Superior temporal gyrus (tissue), 1 donor: Measurements from ENCODE around the gene AIF1L.

Source experiments
- DNase-seq: peaks from one replicate; pipeline ENCODE4 v3.0.0-alpha.2; 2016; ENCODE audit errors: extremely low spot score

AIF1L gene

DNA sequence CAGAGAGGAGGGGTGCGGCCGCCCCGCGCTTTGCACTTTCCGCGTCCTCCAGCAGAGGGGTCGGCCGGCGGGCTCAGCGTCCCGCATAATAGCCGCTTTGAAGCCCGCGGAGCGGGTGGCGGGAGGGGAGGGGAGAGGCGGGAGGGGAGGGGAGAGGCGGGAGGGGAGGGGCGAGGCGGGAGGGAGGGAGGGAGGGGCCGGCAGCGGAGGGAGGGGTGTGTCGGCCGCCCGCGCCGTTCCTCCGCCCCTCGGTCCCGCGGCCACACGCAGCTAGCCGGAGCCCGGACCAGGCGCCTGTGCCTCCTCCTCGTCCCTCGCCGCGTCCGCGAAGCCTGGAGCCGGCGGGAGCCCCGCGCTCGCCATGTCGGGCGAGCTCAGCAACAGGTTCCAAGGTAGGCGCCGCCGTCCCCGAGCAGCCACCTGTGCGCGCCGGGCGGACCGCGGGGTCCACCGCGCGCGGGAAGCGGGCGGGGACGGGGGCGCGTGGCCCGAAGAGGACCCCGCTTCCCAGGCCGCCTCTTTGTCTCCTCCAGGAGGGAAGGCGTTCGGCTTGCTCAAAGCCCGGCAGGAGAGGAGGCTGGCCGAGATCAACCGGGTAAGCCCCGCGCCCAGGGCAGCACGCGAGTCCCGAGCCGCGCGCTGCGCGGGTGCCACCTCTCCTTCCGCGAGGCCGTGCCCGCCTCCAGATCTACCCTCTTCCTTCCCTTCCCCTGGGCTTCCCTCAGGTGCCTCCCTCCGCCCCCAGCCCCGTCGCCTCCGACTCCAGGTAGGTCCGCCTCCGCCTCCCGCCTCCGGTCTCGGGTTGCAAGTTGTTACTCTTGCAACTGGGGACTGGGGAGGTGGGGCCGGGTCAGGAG is at the start of gene AIF1L:
AIF1L (plus strand) TSS at position 263 of the 857 bp plus-strand sequence; CDS start at position 362, 99 bp downstream.
- DNase-seq, result peak; percentile 63

DNA sequence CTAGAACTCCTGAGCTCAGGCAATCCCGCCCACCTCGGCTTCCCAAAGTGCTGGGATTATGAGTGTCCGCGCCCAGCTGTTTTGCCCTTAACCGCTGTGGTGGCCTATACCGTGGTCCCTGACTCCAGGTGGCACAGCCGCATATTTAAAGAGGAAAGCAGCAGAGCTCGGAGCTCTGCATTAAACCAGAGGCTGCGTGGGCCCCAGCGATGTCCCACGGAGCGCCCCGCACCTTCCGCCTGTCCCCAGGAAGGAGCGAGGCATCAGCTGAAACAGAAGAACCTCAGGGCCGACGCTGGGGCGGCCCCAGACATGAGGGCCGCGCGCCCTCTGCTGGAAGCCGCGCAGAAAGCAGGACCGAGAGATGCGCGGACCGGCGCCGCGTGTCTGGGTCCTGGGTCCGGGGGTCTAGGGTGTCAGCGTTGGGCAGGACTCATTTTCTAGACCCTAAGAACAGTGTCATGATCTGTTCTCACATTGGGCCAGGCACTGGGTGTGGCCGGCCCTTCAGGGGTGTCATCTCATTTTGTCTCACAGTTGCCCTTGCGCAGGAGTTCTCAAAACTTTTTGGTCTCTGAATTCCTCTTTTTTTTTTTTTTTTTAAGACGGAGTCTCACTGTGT is 49.6 kb upstream of the AIF1L start:
- peak; percentile 80 for DNase-seq

DNA sequence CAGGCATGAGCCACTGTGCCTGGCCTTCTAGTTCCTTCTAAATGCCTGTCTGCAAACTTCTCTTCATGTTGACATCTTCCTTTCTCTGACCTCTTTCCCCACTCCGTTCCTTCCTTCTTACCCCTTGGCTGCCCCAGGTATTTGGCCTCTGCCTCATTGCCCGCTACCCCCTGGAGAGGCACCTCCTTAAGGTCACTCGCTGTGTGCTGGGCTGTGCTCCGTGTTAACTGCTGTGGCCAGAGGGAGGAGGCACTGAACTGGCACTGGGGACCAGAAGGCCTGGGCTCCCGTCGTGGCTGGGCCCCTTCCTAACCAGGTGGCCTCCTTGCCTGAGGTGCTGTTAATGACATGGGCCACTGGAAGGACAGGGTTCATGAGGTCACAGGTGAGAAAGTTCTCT is 48.0 kb upstream of the AIF1L start:
- DNase-seq, result no peak

DNA sequence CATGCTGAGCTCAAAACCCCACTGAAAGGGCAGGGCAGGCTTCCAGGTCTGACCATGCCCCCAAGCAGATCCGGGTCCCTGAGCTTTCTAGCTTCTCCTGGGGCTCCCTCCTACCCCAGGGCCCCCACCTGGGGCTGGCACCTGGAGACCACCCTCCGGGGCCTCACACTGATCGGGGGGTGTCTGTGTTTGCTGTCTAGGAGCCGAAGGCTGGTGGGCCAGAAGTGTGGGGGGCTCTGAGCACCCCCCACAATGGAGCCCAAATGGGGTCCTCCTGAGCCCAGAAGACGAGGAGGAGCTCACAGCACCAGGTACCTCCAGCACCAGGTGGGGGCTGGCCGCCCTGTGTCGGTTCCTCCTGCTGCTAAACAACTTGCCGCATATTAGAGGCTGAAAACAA is 47.5 kb upstream of the AIF1L start:
- DNase-seq, result no peak

DNA sequence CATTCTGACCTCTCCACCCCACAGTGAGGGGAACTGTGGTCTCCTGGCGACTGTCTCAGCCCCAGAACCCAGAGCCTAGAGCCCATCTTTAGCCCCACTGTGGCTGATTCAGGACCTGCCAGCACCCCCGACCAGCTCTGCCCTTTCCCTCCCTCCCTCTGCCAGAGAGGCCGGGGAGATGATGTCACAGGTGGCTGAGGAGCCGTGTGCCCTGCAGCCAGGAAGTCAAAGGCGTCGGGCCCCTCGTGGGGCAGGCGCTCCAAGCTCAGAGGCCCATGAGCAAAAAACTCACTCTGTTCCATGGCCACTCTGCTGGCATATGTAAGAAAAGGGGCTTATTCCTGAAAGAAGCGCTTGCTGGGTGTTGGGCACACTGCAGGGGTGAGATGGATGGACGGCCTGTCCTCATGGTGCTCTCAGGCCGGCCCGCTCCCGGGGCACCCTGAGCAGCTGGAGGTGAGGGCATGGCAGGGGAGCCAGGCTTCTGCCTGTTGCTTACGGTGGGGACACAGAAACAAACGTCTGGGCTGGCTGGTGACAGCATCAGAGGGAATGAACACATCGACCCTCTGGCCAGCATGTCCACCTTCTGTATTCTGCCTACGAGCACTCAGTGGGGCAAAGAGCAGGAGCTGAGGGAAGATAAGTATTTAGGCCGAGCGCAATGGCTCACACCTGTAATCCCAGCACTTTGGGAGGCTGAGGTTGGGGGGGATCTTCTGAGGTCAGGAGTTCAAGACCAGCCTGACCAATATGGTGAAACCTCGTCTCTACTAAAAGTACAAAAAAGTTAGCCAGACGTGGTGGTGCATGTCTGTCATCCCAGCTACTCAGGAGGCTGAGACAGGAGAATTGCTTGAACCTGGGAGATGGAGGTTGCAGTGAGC is 46.3 kb upstream of the AIF1L start:
- no peak for DNase-seq

DNA sequence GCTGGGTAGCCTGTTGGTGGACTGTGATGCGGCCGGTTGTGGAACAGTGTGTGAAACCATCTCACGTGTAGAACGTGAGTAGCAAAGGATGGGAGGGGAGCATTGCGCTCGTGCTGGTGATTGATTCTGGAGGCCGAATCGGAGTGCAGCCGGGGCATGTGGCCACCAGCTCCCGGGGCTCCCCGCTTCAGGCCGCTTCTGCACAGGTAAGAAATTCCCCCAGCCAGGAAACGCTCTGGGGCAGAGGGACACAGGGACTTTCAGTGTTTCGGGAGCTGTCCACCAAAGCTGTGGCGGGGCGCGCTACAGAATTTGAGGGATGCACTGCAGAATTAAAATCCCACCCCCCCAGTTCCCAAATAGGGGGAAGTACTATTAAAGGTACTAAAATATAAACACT is 45.5 kb upstream of the AIF1L start:
- no peak for DNase-seq

DNA sequence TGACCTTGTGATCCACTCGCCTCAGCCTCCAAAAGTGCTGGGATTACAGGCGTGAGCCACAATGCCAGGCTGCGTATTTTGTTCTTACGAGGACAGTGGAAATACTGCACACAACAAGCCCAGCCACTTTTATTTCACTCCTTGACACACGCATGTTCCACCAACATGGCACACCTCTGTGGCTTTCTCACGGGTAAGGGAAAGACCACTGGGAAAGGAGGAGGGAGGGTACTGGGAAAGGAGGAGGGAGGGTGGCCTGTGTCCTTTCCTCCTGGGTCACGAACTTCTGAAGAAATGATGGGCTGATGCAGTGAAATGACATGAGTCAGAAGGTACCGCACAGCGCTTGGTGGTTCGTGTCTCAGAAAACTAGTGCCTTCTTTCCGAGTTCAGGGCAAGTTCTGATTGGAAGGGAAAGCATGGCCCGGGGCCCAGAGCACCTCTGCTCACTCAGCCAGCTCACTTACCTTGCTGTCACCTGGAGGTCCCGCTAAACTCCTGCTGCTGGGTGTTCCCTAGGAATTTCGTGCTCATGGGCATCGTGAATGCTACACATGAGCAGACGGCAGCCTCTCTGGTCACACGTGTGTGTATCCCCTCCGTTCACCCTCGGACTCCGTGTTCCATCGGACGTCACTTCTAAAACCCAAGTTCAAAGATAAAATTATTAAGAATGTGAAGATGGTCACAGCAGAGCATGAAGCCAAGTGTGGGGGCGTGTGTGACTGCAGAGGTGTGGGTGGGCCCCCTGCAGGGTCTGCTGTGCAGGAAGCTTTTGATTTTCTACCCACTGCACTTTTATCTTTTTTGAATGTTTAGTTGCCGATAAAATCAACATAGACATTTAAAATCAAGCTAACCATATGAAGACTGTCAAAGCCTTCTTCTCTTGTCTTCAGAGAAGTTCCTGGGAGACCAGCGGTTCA is 44.5 kb upstream of the AIF1L start:
- no peak for DNase-seq

DNA sequence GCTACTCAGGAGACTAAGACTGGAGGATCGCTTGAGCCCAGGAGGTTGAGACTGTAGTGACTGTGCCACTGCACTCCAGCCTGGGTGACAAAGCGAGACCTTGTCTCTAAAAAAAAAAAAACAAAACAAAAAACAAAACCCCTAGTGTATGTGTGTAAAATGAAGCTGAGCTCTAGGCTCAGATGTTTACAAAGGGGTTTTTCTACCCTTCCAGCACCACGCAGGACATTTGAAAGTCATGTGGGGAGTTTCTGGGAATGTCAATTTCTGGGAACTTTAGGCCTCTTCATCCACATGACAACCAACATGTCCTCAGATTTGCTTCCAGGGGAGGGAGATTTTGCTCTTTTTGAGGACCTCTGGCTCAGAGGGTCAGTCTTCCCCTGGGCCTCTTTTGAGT is 42.4 kb upstream of the AIF1L start:
- DNase-seq, result peak; percentile 92

DNA sequence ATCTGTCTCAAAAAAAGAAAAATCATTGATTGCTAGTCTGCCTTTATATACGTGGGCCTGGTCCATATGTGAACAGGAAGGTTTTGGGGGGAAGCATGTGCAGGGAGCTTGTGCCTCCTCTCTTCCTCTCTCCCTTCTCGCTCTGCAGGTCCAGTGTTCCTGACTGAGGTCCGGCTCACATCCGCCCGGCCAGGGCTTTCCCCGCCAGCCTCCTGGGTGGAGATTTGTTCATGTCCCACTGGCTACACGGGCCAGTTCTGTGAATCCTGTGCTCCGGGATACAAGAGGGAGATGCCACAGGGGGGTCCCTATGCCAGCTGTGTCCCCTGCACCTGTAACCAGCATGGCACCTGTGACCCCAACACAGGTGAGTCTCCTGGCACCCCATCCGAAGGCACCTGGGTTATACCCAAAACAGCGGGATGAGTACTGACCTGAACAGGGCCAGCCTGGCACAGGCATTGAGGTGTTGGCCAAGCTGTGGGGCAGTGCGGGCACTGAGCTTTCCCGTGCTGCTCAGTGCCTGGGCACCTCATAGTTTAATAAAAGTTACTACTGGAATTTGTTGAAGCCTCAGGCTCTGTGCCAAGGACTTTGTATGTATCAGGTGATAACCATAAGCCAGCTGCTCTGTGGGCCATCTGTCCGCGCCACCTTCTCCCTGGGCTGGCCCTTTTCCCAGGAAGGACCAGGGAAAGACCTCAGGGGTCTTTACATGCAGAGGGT is 39.4 kb upstream of the AIF1L start:
- no peak for DNase-seq

DNA sequence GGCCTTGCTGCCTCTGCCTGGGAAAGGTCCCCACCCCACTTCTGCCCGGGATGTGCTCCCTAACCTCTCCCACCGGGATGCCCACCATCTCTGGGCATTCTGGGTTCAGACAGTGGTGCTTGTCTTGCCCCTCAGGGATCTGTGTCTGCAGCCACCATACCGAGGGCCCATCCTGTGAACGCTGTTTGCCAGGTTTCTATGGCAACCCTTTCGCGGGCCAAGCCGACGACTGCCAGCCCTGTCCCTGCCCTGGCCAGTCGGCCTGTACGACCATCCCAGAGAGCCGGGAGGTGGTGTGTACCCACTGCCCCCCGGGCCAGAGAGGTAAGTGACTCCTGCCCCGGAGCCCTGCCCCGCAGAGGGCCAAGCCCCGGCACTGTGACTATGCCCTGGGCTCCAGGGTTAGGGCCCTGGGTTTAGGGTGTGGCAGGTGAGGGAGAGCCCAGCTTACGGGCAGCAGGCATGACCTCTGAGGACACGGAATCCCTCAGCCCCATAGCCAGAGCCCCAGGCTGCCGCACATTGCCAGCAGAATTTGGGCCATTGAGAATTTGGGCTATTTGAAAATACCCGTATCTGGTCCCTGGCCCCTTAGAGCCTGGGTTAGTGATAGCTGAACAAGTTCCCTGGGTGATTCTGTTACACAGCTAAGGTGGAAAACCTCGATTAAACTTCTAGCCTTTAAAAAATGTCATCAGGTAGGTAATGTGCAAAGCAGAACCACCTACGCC is 35.3 kb upstream of the AIF1L start:
- DNase-seq, result no peak

DNA sequence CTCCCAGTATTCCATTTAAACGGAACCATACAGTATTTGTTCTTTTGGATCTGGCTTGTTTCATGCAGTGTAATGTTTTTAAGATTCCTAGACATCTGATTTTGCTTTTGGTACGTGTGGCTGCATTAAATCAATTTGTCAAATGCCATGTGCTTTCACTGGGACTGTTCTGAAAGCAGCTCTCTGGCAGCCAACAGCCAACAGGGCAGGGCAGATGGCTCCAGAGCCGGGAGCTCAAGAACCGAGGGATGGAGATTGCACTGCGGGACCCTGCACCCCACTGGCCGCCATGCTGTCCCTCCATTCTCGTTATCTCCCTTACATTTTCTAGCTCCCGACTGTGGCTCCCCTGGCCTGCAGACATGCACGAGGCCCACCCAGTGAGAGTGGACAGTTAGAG is 33.4 kb upstream of the AIF1L start:
- DNase-seq, result no peak

DNA sequence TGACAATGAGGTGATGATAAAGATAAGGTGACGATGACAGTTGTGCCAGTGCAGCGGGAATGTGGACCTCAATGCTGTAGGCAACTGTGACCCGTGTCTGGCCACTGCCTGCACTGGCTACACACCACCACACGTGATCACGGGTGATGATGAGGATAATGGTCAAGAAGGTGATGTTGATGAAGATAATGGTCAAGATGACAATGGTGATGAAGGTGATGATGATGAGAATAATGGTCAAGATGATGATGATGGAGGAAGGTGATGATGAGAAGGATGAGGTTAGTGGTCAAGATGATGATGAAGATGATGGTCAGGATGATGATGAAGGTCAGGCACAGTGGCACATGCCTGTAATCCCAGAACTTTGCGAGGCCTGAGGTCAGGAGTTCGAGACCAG is 30.7 kb upstream of the AIF1L start:
- DNase-seq, result no peak

DNA sequence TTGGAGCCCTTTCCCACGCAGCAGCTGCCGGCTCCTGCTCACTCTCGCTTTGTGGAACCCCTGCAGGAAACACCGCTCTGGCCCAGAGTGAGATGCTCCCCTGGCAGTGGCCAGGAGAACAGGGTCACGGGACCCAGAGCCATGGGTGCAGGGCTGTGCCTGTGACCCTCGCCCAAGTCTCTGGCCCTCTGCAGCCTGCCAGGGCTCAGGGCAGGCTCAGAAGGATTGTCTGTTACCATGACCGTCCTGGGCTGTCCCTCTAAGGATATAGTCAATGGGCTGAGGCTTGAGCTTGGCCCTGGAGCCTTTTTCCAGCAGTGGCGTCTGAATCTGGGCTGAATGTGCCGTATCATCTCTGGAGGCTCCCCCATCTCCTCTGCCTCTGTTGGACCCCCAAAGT is 28.7 kb upstream of the AIF1L start:
- DNase-seq, result no peak

DNA sequence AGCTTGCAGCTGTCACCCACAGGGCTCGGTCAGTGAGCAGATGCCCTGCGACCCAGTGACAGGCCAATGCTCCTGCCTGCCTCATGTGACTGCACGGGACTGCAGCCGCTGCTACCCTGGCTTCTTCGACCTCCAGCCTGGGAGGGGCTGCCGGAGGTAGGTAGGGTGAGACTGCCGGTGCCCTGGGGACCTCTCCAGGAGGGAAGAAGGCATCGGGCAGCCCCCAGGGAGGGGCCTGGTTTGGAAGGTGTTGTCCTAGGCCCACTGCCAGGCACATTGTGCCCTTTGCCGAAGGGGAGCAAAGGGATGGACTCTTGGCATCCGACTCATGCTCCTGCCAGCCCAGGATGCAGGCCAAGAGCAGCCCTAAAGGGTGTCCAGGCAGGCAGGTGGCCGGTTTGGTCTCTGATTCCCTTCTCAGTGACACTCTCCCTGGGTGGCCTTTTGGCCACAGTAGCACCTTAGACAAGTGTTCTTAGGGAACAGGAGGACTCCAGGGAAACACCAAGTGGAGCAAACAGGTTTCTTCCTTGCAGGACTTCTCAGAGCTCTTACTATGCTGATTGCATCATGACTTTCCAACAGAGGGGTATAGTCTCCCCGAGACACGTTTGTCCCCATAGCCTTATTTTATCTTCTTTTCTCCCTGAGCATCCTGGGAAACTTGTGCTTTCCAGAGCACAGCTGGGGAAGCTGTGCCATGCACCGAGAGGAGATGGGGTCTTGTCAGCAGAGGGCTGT is 28.1 kb upstream of the AIF1L start:
- DNase-seq, result no peak

DNA sequence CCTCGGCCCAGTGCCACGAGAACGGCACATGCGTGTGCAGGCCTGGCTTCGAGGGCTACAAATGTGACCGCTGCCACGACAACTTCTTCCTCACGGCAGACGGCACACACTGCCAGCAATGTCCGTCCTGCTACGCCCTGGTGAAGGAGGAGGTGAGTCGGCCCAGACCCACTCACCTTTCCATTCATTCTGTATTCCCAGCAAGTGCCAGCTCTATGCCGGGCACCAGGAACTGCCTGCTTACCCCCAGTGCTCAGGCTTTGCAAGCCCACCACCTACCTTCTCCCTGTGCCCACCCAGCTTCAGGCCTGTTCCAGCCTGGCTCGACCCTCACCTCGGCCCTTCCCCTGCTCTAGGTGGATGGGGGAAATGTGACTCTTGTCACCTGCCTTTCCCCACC is 26.6 kb upstream of the AIF1L start:
- no peak for DNase-seq

DNA sequence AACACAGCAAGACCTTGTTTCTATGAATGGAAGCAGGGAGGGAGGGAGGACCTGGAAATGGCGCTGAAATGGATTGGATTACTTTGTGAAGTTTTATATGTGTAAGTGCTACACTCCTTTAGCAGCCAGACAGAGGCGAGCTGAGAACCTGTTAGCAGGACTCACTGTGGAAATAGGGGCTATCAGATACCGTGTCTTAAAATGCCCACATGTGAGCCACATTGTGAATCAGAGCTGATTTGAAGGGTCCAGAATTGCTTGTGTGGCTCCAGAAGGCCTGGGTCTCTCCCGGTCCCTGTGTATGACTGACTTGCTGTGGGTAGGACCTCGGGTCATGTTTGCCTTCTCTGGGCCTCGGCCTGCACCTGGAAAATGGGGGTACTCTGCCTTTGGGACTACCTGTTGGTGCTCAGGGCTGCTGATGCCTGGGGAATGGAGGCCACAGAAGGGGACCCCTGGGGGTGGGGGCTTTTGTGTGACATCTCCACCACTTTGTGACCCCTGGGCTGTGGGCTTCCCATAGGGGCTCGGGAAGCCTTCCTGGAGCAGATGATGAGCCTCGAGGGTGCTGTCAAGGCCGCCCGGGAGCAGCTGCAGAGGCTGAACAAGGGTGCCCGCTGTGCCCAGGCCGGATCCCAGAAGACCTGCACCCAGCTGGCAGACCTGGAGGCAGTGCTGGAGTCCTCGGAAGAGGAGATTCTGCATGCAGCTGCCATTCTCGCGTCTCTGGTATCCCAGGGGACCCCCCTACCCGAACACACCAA is 24.0 kb upstream of the AIF1L start:
- no peak for DNase-seq

DNA sequence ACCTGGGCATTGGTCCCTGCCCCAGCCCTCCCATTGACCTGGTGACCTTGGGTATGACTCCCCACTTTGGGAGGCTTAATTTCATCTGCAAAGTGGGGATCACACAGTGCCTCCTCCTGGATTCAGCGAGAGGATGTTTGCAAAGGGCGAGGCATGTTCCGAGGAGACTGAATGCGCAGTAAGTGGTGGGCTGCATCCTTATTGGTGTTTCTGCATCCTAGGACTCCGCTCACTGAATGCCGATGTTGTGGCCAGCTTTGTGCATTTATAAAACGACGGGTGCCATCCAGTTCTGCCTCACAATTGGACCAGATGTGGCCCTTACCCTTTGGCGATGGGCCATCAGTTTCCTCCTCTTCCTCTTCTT is 23.5 kb upstream of the AIF1L start:
- no peak for DNase-seq

DNA sequence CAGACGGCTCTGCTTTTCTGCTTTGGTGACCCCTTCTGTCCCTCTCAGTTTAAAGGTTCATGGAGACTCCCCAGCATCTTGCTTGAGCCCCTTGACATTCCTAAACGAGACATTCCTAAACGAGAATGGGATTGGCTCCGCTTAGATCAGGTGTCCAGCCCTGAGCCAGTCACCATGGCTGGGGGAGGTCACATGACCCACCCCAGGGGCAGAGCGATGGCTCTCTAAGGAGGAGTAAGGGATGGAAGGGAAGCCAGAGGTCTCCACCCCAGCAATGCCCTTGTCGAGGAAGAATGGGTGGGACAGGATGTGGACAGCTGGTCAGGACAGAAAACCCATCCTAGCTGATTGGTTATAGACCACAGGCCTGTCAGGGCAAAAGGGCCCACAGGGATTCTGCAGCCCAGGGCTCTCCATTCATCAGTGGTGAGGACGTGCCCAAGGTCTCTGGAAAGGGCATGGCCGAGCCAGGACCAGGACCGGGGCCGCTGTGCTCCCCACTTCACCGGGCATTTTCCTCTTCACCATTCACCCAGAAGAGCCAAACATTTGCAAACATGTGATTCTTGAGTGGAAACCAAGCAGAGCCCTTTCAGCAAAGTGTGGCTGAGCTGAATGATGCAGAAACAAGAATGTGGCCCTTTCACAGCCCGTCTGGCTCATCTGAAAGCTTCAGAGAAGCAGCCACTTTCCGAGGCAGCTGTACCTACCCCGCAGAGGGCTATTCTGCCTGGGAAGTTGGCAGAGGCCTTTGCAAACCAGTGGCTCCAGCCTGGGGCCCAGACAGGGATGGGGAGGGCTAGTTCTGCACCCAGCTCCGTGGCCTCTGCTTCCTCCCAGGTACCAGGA is 19.8 kb upstream of the AIF1L start:
- no peak for DNase-seq
